H1 (cell line): ENCODE data around the gene ULK1. TPM values are rescaled to one million over a fixed set of nuclear protein-coding genes. Genes with fewer than 3 reads are reported as not detected.

Experiments used
- CTCF ChIA-PET: fragments of 300-600 bp; sonication (Branson Sonifier 250); formaldehyde crosslinking; loops from one replicate; lab custom pipeline; 2021; ENCODE audit not compliant: partially characterized antibody; lab: Charles Lee
- POLR2A ChIA-PET: fragments of 300-600 bp; sonication (Branson Sonifier 250); formaldehyde crosslinking; loops from one replicate; lab custom pipeline; 2021; ENCODE audit warnings: inconsistent platforms; ENCODE audit not compliant: partially characterized antibody; lab: Charles Lee
- DNase-seq, 2 experiments: peaks; one replicate each; pipeline versions ENCODE4 v3.0.0 to v3.0.0-alpha.2; 2010 to 2022; ENCODE audit warnings: low spot score in 2 of 2, low read depth in 1 of 2, mixed read lengths in 1 of 2
- FAIRE-seq: peaks from 2 replicates; lab custom pipeline; 2011; peaks lifted over from hg19 to GRCh38; lab: Jason Lieb, UNC
- H2AFZ ChIP-seq: 2 replicates; pipeline ENCODE4 v1.8.1; 2012; ENCODE audit warnings: low read length, inconsistent platforms
- H2AK5ac ChIP-seq: 2 replicates; pipeline ENCODE4 v1.6.1; 2013; ENCODE audit warnings: low read depth, low read length
- H2BK120ac ChIP-seq: replicated peaks from 2 replicates; pipeline ENCODE3; 2013; ENCODE audit warnings: low read depth, low read length, inconsistent platforms
- H2BK12ac ChIP-seq: 2 replicates; pipeline ENCODE4 v1.6.1; 2013; ENCODE audit warnings: low read depth, low read length
- H2BK15ac ChIP-seq: 2 replicates; pipeline ENCODE4 v1.6.1; 2013; ENCODE audit warnings: low read length
- H2BK20ac ChIP-seq: 2 replicates; pipeline ENCODE4 v1.6.1; 2013; ENCODE audit warnings: low read length
- H2BK5ac ChIP-seq: 2 replicates; pipeline ENCODE4 v1.6.1; 2013; ENCODE audit warnings: low read depth, low read length
- H3K14ac ChIP-seq: 2 replicates; pipeline ENCODE4 v1.6.1; 2013; ENCODE audit warnings: inconsistent platforms; ENCODE audit not compliant: insufficient read length
- H3K18ac ChIP-seq: 2 replicates; pipeline ENCODE4 v1.6.1; 2013; ENCODE audit warnings: low read length; ENCODE audit errors: extremely low read depth
- H3K23ac ChIP-seq: 2 replicates; pipeline ENCODE4 v1.6.1; 2013; ENCODE audit warnings: inconsistent platforms; ENCODE audit not compliant: insufficient read length
- H3K23me2 ChIP-seq: 2 replicates; pipeline ENCODE4 v1.6.1; 2013; ENCODE audit warnings: low read depth, low read length
- H3K27ac ChIP-seq: 2 replicates; pipeline ENCODE4 v1.6.1; 2011; ENCODE audit warnings: low read depth, low read length, inconsistent platforms
- H3K27me3 ChIP-seq, 4 experiments: replicated peaks in 1 of 4; 1 replicate in 1 of 4; 2 replicates in 3 of 4; pipeline versions ENCODE4 v1.6.1 to v1.8.1; 2011 to 2013; ENCODE audit warnings: low read length in 3 of 4, mild to moderate bottlenecking in 3 of 4, inconsistent platforms in 2 of 4, mixed read lengths in 2 of 4, moderate library complexity in 1 of 4; ENCODE audit not compliant: control insufficient read depth in 3 of 4, insufficient read depth in 3 of 4; ENCODE audit errors: extremely low read depth in 1 of 4
- H3K36me3 ChIP-seq, 4 experiments: 2 replicates each; pipeline versions ENCODE4 v1.6.1 to v1.8.1; 2011 to 2013; ENCODE audit warnings: mild to moderate bottlenecking in 4 of 4, low read length in 3 of 4, moderate library complexity in 2 of 4, control low read depth in 1 of 4, inconsistent platforms in 1 of 4; ENCODE audit not compliant: insufficient read depth in 4 of 4, control insufficient read depth in 2 of 4
- H3K4ac ChIP-seq: replicated peaks from 2 replicates; pipeline ENCODE3; 2013; ENCODE audit warnings: low read length, low read depth, mixed read lengths, inconsistent platforms; ENCODE audit not compliant: insufficient read length
- H3K4me1 ChIP-seq, 4 experiments: replicated peaks in 1 of 4; 1 replicate in 1 of 4; 2 replicates in 3 of 4; pipeline versions ENCODE4 v1.6.1 to v1.8.1; 2011 to 2013; ENCODE audit warnings: low read length in 3 of 4, inconsistent platforms in 2 of 4, mixed read lengths in 1 of 4; ENCODE audit not compliant: insufficient read depth in 4 of 4, control insufficient read depth in 3 of 4
- H3K4me2 ChIP-seq, 2 experiments: 2 replicates each; pipeline versions ENCODE4 v1.6.1 to v1.8.1; 2011 to 2013; ENCODE audit warnings: low read depth in 2 of 2, low read length in 2 of 2, control low read depth in 1 of 2, inconsistent platforms in 1 of 2, mild to moderate bottlenecking in 1 of 2; ENCODE audit not compliant: insufficient read depth in 1 of 2
- H3K4me3 ChIP-seq, 4 experiments: fragments of 200-600, 300-600 bp in 1 of 4; sonication (generic), shearing (Covaris generic), sonication (Bioruptor Twin) in 1 of 4; 2 replicates each; pipeline versions ENCODE4 v1.5.1 to v1.8.1; 2011 to 2016; ENCODE audit warnings: low read length in 4 of 4, low read depth in 3 of 4, control low read depth in 2 of 4, inconsistent platforms in 2 of 4, mild to moderate bottlenecking in 2 of 4, mixed read lengths in 1 of 4, moderate library complexity in 1 of 4; ENCODE audit not compliant: insufficient read depth in 2 of 4; ENCODE audit errors: extremely low read depth in 1 of 4
- H3K56ac ChIP-seq: replicated peaks from 2 replicates; pipeline ENCODE3; 2013; ENCODE audit warnings: low read depth, mild to moderate bottlenecking, mixed read lengths, low read length, inconsistent platforms; ENCODE audit not compliant: insufficient read length
- H3K79me1 ChIP-seq: 2 replicates; pipeline ENCODE4 v1.6.1; 2013; ENCODE audit warnings: low read depth, low read length, control low read depth
- H3K79me2 ChIP-seq, 2 experiments: 2 replicates each; pipeline versions ENCODE4 v1.6.1 to v1.8.1; 2012 to 2013; ENCODE audit warnings: low read length in 2 of 2, mild to moderate bottlenecking in 2 of 2, inconsistent platforms in 1 of 2; ENCODE audit not compliant: insufficient read depth in 2 of 2, control insufficient read depth in 1 of 2
- H3K9ac ChIP-seq, 4 experiments: replicated peaks in 1 of 4; 1 replicate in 1 of 4; 2 replicates in 3 of 4; pipeline versions ENCODE4 v1.6.1 to v1.8.1; 2011 to 2013; ENCODE audit warnings: low read depth in 3 of 4, low read length in 3 of 4, control low read depth in 2 of 4, mild to moderate bottlenecking in 2 of 4, moderate library complexity in 2 of 4, inconsistent platforms in 1 of 4; ENCODE audit errors: extremely low read depth in 1 of 4
- H3K9me3 ChIP-seq, 2 experiments: 2 replicates each; pipeline versions ENCODE4 v1.6.1 to v1.8.1; 2012 to 2013; ENCODE audit warnings: mild to moderate bottlenecking in 2 of 2, moderate library complexity in 2 of 2, control low read depth in 1 of 2, inconsistent platforms in 1 of 2, low read depth in 1 of 2, low read length in 1 of 2, mixed read lengths in 1 of 2; ENCODE audit not compliant: insufficient read depth in 2 of 2
- H4K20me1 ChIP-seq, 2 experiments: replicated peaks in 1 of 2; 2 replicates each; pipeline versions ENCODE3 to v1.8.1; 2011 to 2013; ENCODE audit warnings: inconsistent platforms in 2 of 2, low read length in 2 of 2, mild to moderate bottlenecking in 1 of 2; ENCODE audit not compliant: insufficient read depth in 2 of 2, control insufficient read depth in 1 of 2
- H4K5ac ChIP-seq: 2 replicates; pipeline ENCODE4 v1.6.1; 2013; ENCODE audit warnings: low read length, low read depth, mixed read lengths, inconsistent platforms; ENCODE audit not compliant: insufficient read length
- H4K8ac ChIP-seq: 2 replicates; pipeline ENCODE4 v1.8.0; 2013; ENCODE audit warnings: mild to moderate bottlenecking, moderate library complexity, low read length, inconsistent platforms; ENCODE audit not compliant: insufficient read depth; ENCODE audit errors: extremely low read depth
- H4K91ac ChIP-seq: replicated peaks from 2 replicates; pipeline ENCODE3; 2013; ENCODE audit warnings: low read length, mixed read lengths, inconsistent platforms; ENCODE audit not compliant: insufficient read length
- EGR1 ChIP-seq: IDR thresholded peaks from 2 replicates; pipeline ENCODE4 v1.6.1; 2011; ENCODE audit warnings: low read depth, low read length, borderline replicate concordance
- GTF2F1 ChIP-seq: IDR thresholded peaks from 2 replicates; pipeline ENCODE4 v1.6.1; 2012; ENCODE audit warnings: low read depth, low read length, improper control_type of control experiment, borderline replicate concordance
- POLR2AphosphoS5 ChIP-seq: IDR thresholded peaks from 2 replicates; pipeline ENCODE4 v1.6.1; 2011; ENCODE audit warnings: low read depth, low read length
- RFX5 ChIP-seq: IDR thresholded peaks from 2 replicates; pipeline ENCODE4 v1.6.1; 2011; ENCODE audit warnings: low read depth, low read length, improper control_type of control experiment, borderline replicate concordance
- WGBS, 2 experiments: shearing (Covaris generic) in 1 of 2; methylation state at CpG; one replicate each; pipeline versions ENCODE4 v1.1.6 to v1.1.7; 2013 to 2015; ENCODE audit warnings: low lambda C conversion rate in 2 of 2, mixed read lengths in 2 of 2, inconsistent platforms in 1 of 2, low coverage in 1 of 2, missing lambda C conversion rate in 1 of 2; ENCODE audit not compliant: insufficient replicate concordance in 2 of 2, insufficient coverage in 1 of 2, insufficient read length in 1 of 2; ENCODE audit errors: extremely low coverage in 1 of 2, missing lambda C conversion rate in 1 of 2; 5-methylcytosine and 5-hydroxymethylcytosine counted together
- polyA plus RNA-seq, 7 experiments: library from polyadenylated mRNA; depleted of rRNA in 3 of 7; stranded (reverse) in 5 of 7; unstranded in 2 of 7; fragments of >200 nt in 5 of 7; fragments of 200-250 nt in 2 of 7; gene quantifications; 1 replicate in 5 of 7; 2 replicates in 1 of 7; 4 replicates in 1 of 7; pipeline versions ENCODE4 v1.2.1 to v1.2.3, GENCODE V29; 2011 to 2013; ENCODE audit warnings: missing spikeins in 2 of 7, mixed read lengths in 2 of 7
- total RNA-seq: library from RNA; stranded (reverse); fragmentation: NEBNext Ultra II Directional; extraction: Animal tissue kit (Norgen Biotek cat#: 25700); gene quantifications from 2 replicates; pipeline ENCODE4 v1.2.1, GENCODE V29; 2021

Gene ULK1
- total and polyA plus RNA-seq, 2 of the 8 experiments (the other 6 are each of a cell fraction or from before 2014, with no cell fraction given), result 13.0 to 44.1 TPM

DNA sequence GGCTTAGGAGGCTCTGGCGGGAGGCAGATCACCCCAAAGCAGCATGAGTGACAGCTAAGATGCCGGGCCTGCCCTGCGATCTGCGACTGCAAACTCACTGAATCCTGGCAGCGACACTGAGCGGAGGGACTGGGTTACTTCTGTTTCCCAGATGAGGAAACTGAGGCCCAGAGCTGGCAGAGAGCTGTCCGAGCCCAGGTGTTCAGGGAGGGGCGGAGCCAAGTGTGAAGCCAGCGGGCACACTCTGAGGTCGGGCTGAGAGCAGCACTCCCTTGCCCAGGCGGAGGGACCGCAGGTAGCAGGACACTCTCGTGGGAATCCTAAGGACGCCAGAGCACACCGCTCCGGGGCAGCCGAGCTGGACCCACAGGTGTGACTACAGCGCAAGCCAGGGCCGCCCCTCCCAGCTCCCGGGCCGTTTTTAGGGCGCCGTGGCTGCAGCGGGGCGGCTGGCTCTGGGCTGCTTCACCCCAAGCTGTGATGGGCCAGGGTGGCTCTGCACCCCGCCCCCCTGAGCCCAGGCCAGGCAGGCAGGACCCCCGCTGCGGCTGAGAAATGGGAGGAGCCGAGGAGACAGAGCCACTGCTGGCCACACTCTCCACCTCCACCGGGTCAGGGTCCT, 38.8 kb upstream of the ULK1 start:
- Histone ChIP-seq H3K4me3 (no peak overlapping the region), H2AK5ac (peak overlapping the region; percentile 3; the same call in 1 of the 2 replicates), H2AFZ (no peak overlapping the region), H3K4ac (no peak overlapping the region), H3K27me3 (no peaks in the 10 kb centered on the region; a peak in 1 of 7 replicates), H3K36me3 (peaks cover 0 to 11% (median 0%) of the 10 kb centered on the region in 4 experiments; a peak in 1 of 8 replicates), H2BK5ac (0 out of 2 replicates have a peak overlapping the region, but pooled peaks have one; percentile 21), H3K4me1 (peaks cover 0 to 11% (median 4%) of the 10 kb centered on the region in 4 experiments; a peak in 5 of 7 replicates), H3K9me3 (no peaks in the 10 kb centered on the region), H3K23me2 (no peaks in the 10 kb centered on the region; the same call in 1 of the 2 replicates), H3K79me2 (no peaks in the 10 kb centered on the region), H2BK12ac (peak overlapping the region; percentile 14; the same call in 1 of the 2 replicates), H3K27ac (no peak overlapping the region), H3K18ac (no peak overlapping the region; the same call in 1 of the 2 replicates), H4K20me1 (peaks cover 0 to 1% of the 10 kb centered on the region in 2 experiments), H4K91ac (no peak overlapping the region), H3K4me2 (peak overlapping the region in 1 of 2 experiments; percentile 26; a peak in 1 of 4 replicates), H4K8ac (no peak overlapping the region), H3K23ac (no peak overlapping the region), H2BK120ac (no peak overlapping the region), H2BK15ac (no peak overlapping the region; the same call in 1 of the 2 replicates), H3K14ac (no peak overlapping the region), H3K79me1 (no peaks in the 10 kb centered on the region), H3K56ac (no peak overlapping the region), H3K9ac (no peak overlapping the region), H2BK20ac (no peak overlapping the region), H4K5ac (no peak overlapping the region)
- TF ChIP-seq POLR2AphosphoS5, result peak; percentile 21
- no peak for TF ChIP-seq RFX5
- no peak for TF ChIP-seq GTF2F1
- TF ChIP-seq EGR1, result no peak
- ChIA-PET POLR2A (interaction anchor here (0.9 to 3.1 kb wide), 4 partner anchors 8 to 53 kb away, joined by 3 to 22 read pairs (median 3); no protein-coding TSS in a partner anchor), CTCF (interaction anchor here (0.9 kb wide), 1 partner anchor 28 kb away, joined by 4 read pairs; no protein-coding TSS in a partner anchor)
- 65% methylated on average over 29 of the region's 30 CpGs; no CpG with 5 or more reads in 1 of the 2 experiments for WGBS, 2 experiments
- FAIRE-seq (no peak), DNase-seq (no peak)
